Keratinocyte (primary cell): Measurements from ENCODE around the gene GATA2. TPM values are rescaled to one million over a fixed set of nuclear protein-coding genes. Genes with fewer than 3 reads are reported as not detected.

Experiments
- DNase-seq: peaks from one replicate; pipeline ENCODE4 v3.0.0-alpha.2; 2011; ENCODE audit warnings: low read depth, missing footprints, low spot score
- FAIRE-seq: peaks from 2 replicates; lab custom pipeline; 2011; peaks lifted over from hg19 to GRCh38; lab: Jason Lieb, UNC
- H2AFZ ChIP-seq: 2 replicates; pipeline ENCODE4 v1.6.0; 2012; ENCODE audit warnings: low read length, control low read depth, inconsistent platforms; ENCODE audit not compliant: control insufficient read depth
- H3K27ac ChIP-seq: 2 replicates; pipeline ENCODE4 v1.5.1; 2011; ENCODE audit warnings: low read length; ENCODE audit not compliant: control insufficient read depth, insufficient read depth
- H3K27me3 ChIP-seq: 3 replicates; pipeline ENCODE4 v1.6.0; 2011; ENCODE audit warnings: low read length; ENCODE audit not compliant: control insufficient read depth, insufficient read depth; ENCODE audit errors: extremely low read depth
- H3K36me3 ChIP-seq, 2 experiments: 2 replicates in 1 of 2; 3 replicates in 1 of 2; pipeline ENCODE4 v1.5.1; 2011; ENCODE audit warnings: low read length in 2 of 2, mild to moderate bottlenecking in 1 of 2; ENCODE audit not compliant: control insufficient read depth in 2 of 2, insufficient read depth in 2 of 2; ENCODE audit errors: extremely low read depth in 1 of 2
- H3K4me1 ChIP-seq: 3 replicates; pipeline ENCODE4 v1.5.1; 2011; ENCODE audit warnings: low read length; ENCODE audit not compliant: control insufficient read depth, insufficient read depth; ENCODE audit errors: extremely low read depth
- H3K4me2 ChIP-seq: 3 replicates; pipeline ENCODE4 v1.6.0; 2011; ENCODE audit warnings: low read depth, low read length; ENCODE audit not compliant: control insufficient read depth, insufficient read depth; ENCODE audit errors: extremely low read depth
- H3K4me3 ChIP-seq, 3 experiments: fragments of 200-600 bp in 1 of 3; sonication (generic) in 1 of 3; 2 replicates in 2 of 3; 3 replicates in 1 of 3; pipeline ENCODE4 v1.5.1; 2011 to 2016; ENCODE audit warnings: low read length in 3 of 3, mild to moderate bottlenecking in 3 of 3, control low read depth in 2 of 3, inconsistent platforms in 1 of 3, low read depth in 1 of 3, mixed read lengths in 1 of 3, mixed run types in 1 of 3, moderate library complexity in 1 of 3; ENCODE audit not compliant: control insufficient read depth in 2 of 3, insufficient read depth in 2 of 3; ENCODE audit errors: extremely low read depth in 1 of 3
- H3K79me2 ChIP-seq: 2 replicates; pipeline ENCODE4 v1.6.0; 2012; ENCODE audit warnings: low read length; ENCODE audit not compliant: control insufficient read depth, insufficient read depth
- H3K9ac ChIP-seq: 3 replicates; pipeline ENCODE4 v1.6.0; 2011; ENCODE audit warnings: low read length; ENCODE audit not compliant: control insufficient read depth, insufficient read depth; ENCODE audit errors: extremely low read depth
- H3K9me1 ChIP-seq: 3 replicates; pipeline ENCODE4 v1.6.0; 2011; ENCODE audit warnings: low read length; ENCODE audit not compliant: control insufficient read depth, insufficient read depth; ENCODE audit errors: extremely low read depth
- H3K9me3 ChIP-seq: 2 replicates; pipeline ENCODE4 v1.5.1; 2012; ENCODE audit warnings: low read depth, low read length; ENCODE audit not compliant: control insufficient read depth
- H4K20me1 ChIP-seq: 3 replicates; pipeline ENCODE4 v1.6.0; 2011; ENCODE audit warnings: low read length; ENCODE audit not compliant: control insufficient read depth, insufficient read depth; ENCODE audit errors: extremely low read depth
- CTCF ChIP-seq, 3 experiments: IDR thresholded peaks in 1 of 3; conservative IDR thresholded peaks in 1 of 3; optimal IDR thresholded peaks in 1 of 3; 2 replicates in 2 of 3; 3 replicates in 1 of 3; pipeline versions ENCODE3 to v1.5.1; 2011; ENCODE audit warnings: low read length in 3 of 3, mild to moderate bottlenecking in 3 of 3, moderate library complexity in 2 of 3, control low read depth in 1 of 3, inconsistent platforms in 1 of 3; ENCODE audit not compliant: insufficient read depth in 2 of 3; ENCODE audit errors: extremely low read depth in 1 of 3
- EZH2 ChIP-seq: IDR thresholded peaks from one replicate; pipeline ENCODE4 v1.6.1; 2012; ENCODE audit warnings: inconsistent platforms, mild to moderate bottlenecking, low read length, moderate library complexity
- dilution Hi-C: fragments of 300-500 bp; cut with MboI; formaldehyde crosslinking; loops from one replicate; pipeline ENCODE4 v1.7.0; 2020; ENCODE audit warnings: low sequenced_read_pairs; ENCODE audit not compliant: extremely low pct_ligation_motif_present
- polyA plus RNA-seq, 5 experiments: library from polyadenylated mRNA; depleted of rRNA in 3 of 5; stranded (reverse) in 3 of 5; stranded (forward) in 1 of 5; unstranded in 1 of 5; fragments of >200 nt; gene quantifications; 1 replicate in 1 of 5; 2 replicates in 3 of 5; 3 replicates in 1 of 5; pipeline versions ENCODE4 v1.2.1 to v1.2.3, GENCODE V29; 2011 to 2012; ENCODE audit warnings: missing spikeins in 2 of 5, low read depth in 1 of 5, low replicate concordance in 1 of 5

GATA2 gene
- polyA plus RNA-seq, 1 donor (not counting 4 experiments of a cell fraction or from before 2014, with no cell fraction given) = not detected

- no peak for FAIRE-seq
- Histone ChIP-seq H3K36me3 (no peaks in the 10 kb centered on the region), H3K79me2 (no peaks in the 10 kb centered on the region), H3K4me3 (no peak overlapping the region), H4K20me1 (peaks cover 3% of the 10 kb centered on the region), H2AFZ (no peak overlapping the region), H3K4me2 (no peak overlapping the region), H3K9me1 (no peaks in the 10 kb centered on the region), H3K27ac (no peak overlapping the region), H3K4me1 (no peaks in the 10 kb centered on the region), H3K27me3 (peaks cover 57% of the 10 kb centered on the region), H3K9me3 (no peaks in the 10 kb centered on the region), H3K9ac (no peak overlapping the region)
- DNase-seq = no peak
- dilution Hi-C loops = no loop called here
- TF ChIP-seq EZH2 = no peak
- no peak for TF ChIP-seq CTCF (optimal IDR thresholded peaks at IDR 0.05 in 1 of 3, IDR thresholded peaks at IDR 0.05 in 1 of 3, conservative IDR thresholded peaks at IDR 0.05 in 1 of 3; ENCODE audit: extremely low read depth in 1 of 3, insufficient read depth in 2 of 3, low read length in 3 of 3)
Measured at GRCh38 chr3:128430301-128430700, 62.7 kb downstream of the GATA2 start.

DNA sequence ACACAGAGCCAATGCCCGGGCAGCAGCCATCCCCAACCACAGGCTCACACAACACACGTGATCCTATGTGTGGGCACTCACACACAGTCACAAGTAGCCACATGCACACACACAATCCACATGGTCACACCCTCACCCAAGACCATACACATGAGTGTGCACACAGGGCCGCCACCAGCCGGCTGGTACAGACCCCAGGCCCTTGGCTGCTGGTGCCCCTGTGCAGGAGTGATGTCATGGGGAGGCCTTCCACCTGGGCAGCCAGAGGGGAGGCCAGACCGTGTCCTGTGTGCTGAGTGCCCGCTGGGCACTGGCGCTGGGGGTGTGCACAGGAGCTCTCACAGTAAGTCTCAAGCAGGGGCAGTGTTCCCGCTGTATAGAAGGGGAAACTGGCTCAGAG, 63.2 kb downstream of the GATA2 start:
- DNase-seq (no peak), FAIRE-seq (no peak)
- dilution Hi-C loops = no loop called here
- TF ChIP-seq CTCF (optimal IDR thresholded peaks at IDR 0.05 in 1 of 3, IDR thresholded peaks at IDR 0.05 in 1 of 3, conservative IDR thresholded peaks at IDR 0.05 in 1 of 3; ENCODE audit: extremely low read depth in 1 of 3, insufficient read depth in 2 of 3, low read length in 3 of 3) = no peak
- no peak for TF ChIP-seq EZH2
- H2AFZ ChIP-seq = no peak overlapping the region
- H3K4me1 ChIP-seq = no peaks in the 10 kb centered on the region
- no peaks in the 10 kb centered on the region for H3K36me3 ChIP-seq
- H3K9me3 ChIP-seq = no peaks in the 10 kb centered on the region
- no peaks in the 10 kb centered on the region for H3K9me1 ChIP-seq
- H3K27me3 ChIP-seq = peaks cover 56% of the 10 kb centered on the region
- no peak overlapping the region for H3K4me2 ChIP-seq
- no peak overlapping the region for H3K4me3 ChIP-seq
- no peaks in the 10 kb centered on the region for H3K79me2 ChIP-seq
- no peak overlapping the region for H3K9ac ChIP-seq
- H4K20me1 ChIP-seq = peaks cover 3% of the 10 kb centered on the region
- no peak overlapping the region for H3K27ac ChIP-seq

Other genes with a start within 250 kb of the GATA2 start
- not detected in 3 replicates for gene DNAJB8, start 26.3 kb downstream of the GATA2 start, polyA plus RNA-seq
- 304 to 350 TPM (median 307 TPM) in 3 replicates for gene RPN1, start 157.6 kb upstream of the GATA2 start, polyA plus RNA-seq
- 358 to 416 TPM (median 364 TPM) in 3 replicates for gene RAB7A, start 233.0 kb upstream of the GATA2 start, polyA plus RNA-seq